GM21360 (cell line): Measurements from ENCODE around the gene KCTD10.
A peak's percentile ranks its signal among the peaks of the same experiment; 100 is the strongest.

Experiments used
- ATAC-seq: cut with Tn5 transposase; IDR thresholded peaks from one replicate; pipeline ENCODE4 v1.9.1; 2021; ENCODE audit warnings: mild to moderate bottlenecking, moderate library complexity; ENCODE audit not compliant: unreplicated experiment

KCTD10 gene

GRCh38 chr12:109495012-109495411 is 17.9 kb upstream of the KCTD10 start:
- ATAC-seq, result no peak

GRCh38 chr12:109494348-109494881 is 17.3 kb upstream of the KCTD10 start:
- no peak for ATAC-seq

GRCh38 chr12:109493938-109494337 is 16.8 kb upstream of the KCTD10 start:
- ATAC-seq, result no peak

- ATAC-seq, result no peak
These were observed 16.0 kb upstream of the KCTD10 start for GRCh38 chr12:109493090-109493489.

- no peak for ATAC-seq
These were observed 15.3 kb upstream of the KCTD10 start for GRCh38 chr12:109492371-109492770.

GRCh38 chr12:109491671-109492070 is 14.6 kb upstream of the KCTD10 start:
- ATAC-seq, result no peak

- ATAC-seq, result no peak
These were observed 13.0 kb upstream of the KCTD10 start for GRCh38 chr12:109489955-109490565.

- no peak for ATAC-seq
These were observed 12.2 kb upstream of the KCTD10 start for GRCh38 chr12:109489016-109489954.

- no peak for ATAC-seq
These were observed 11.1 kb upstream of the KCTD10 start for GRCh38 chr12:109488051-109488665.

- no peak for ATAC-seq
These were observed 10.3 kb upstream of the KCTD10 start for GRCh38 chr12:109487181-109488050.

- ATAC-seq, result no peak
These were observed 8.1 kb upstream of the KCTD10 start for GRCh38 chr12:109485201-109485600.

- no peak for ATAC-seq
These were observed 6.2 kb upstream of the KCTD10 start for GRCh38 chr12:109483346-109483745.

- ATAC-seq, result no peak
These were observed 5.8 kb upstream of the KCTD10 start for GRCh38 chr12:109482894-109483293.

- no peak for ATAC-seq
These were observed 5.4 kb upstream of the KCTD10 start for GRCh38 chr12:109482491-109482890.

- ATAC-seq, result no peak
These were observed 4.8 kb upstream of the KCTD10 start for GRCh38 chr12:109481863-109482262.

- ATAC-seq, result no peak
These were observed 3.3 kb upstream of the KCTD10 start for GRCh38 chr12:109480356-109480755.

- no peak for ATAC-seq
These were observed 2.7 kb upstream of the KCTD10 start for GRCh38 chr12:109479761-109480160.

- no peak for ATAC-seq
These were observed 839 bp upstream of the KCTD10 start for GRCh38 chr12:109477963-109478315.

GRCh38 chr12:109476807-109477184 is 304 bp downstream of the KCTD10 start:
- ATAC-seq, result peak; percentile 6

GRCh38 chr12:109475993-109476806 is 900 bp downstream of the KCTD10 start:
- ATAC-seq, result no peak
